Upper lobe of left lung (tissue), 6 donors: ENCODE measurements around the gene TCHP. TPM values are rescaled to one million over a fixed set of nuclear protein-coding genes. Genes with fewer than 3 reads are reported as not detected.
A peak's percentile ranks its signal among the peaks of the same experiment; 100 is the strongest.
"Not testable (repeated sequence)": the region's sequence is repeated elsewhere in the genome, so short reads cannot be mapped to it uniquely, and the experiment has no call there.

Experiments used
- ATAC-seq, 2 donors: fragments of 200-7000 bp; cut with Tn5 transposase; one replicate each; pipeline ENCODE4 v1.9.1; 2022; ENCODE audit warnings: mild to moderate bottlenecking in 2 of 2, moderate library complexity in 2 of 2; ENCODE audit not compliant: low FRiP score in 2 of 2
- DNase-seq, 2 donors: peaks; one replicate each; pipeline ENCODE4 v3.0.0-alpha.2; 2019 to 2020
- H3K27ac ChIP-seq, 4 donors: fragments of 200-600 bp; sonication (generic); one replicate each; pipeline ENCODE4 v1.5.1; 2016 to 2019
- H3K27me3 ChIP-seq, 4 donors: fragments of 200-600 bp; sonication (generic); one replicate each; pipeline ENCODE4 v1.5.1; 2017 to 2019
- H3K36me3 ChIP-seq, 4 donors: fragments of 200-600 bp; sonication (generic); one replicate each; pipeline ENCODE4 v1.5.1; 2016 to 2019
- H3K4me1 ChIP-seq, 4 donors: fragments of 200-600 bp; sonication (generic); one replicate each; pipeline ENCODE4 v1.5.1; 2018 to 2019
- H3K4me3 ChIP-seq, 4 donors: fragments of 200-600 bp; sonication (generic); one replicate each; pipeline ENCODE4 v1.5.1; 2017 to 2019; ENCODE audit warnings: mild to moderate bottlenecking in 2 of 4, moderate library complexity in 1 of 4
- H3K9me3 ChIP-seq, 4 donors: fragments of 200-600 bp; sonication (generic); one replicate each; pipeline ENCODE4 v1.5.1; 2018 to 2019
- EP300 ChIP-seq, 4 donors: sonication (generic); formaldehyde crosslinking; IDR thresholded peaks; one replicate each; pipeline ENCODE4 v1.5.1; 2017; ENCODE audit warnings: antibody characterized with exemption in 4 of 4, control low read depth in 2 of 4
- POLR2A ChIP-seq, 4 donors: fragments of 450-650 bp; IDR thresholded peaks; one replicate each; pipeline ENCODE4 v1.5.1; 2016 to 2017; ENCODE audit warnings: antibody characterized with exemption in 4 of 4, mild to moderate bottlenecking in 2 of 4
- POLR2AphosphoS5 ChIP-seq, 2 donors: sonication (generic); formaldehyde crosslinking; IDR thresholded peaks; one replicate each; pipeline ENCODE4 v1.5.1; 2017; ENCODE audit warnings: antibody characterized with exemption in 2 of 2
- WGBS, 2 donors: methylation state at CpG; one replicate each; pipeline ENCODE4 v1.1.5; 2017 to 2018; 5-methylcytosine and 5-hydroxymethylcytosine counted together
- total RNA-seq, 6 donors: library from RNA; depleted of rRNA in 4 of 6; stranded (reverse); fragments of >200 nt in 4 of 6; gene quantifications; one replicate each; pipeline versions ENCODE4 v1.1.0 to v1.2.1, GENCODE V29; 2016 to 2021
- TF ChIP-seq, protein P1 (sequence below), 6 experiments: fragments of 450-650 bp in 4 of 6; fragments of 200-600 bp in 2 of 6; sonication (generic) in 2 of 6; IDR thresholded peaks; one replicate each; pipeline ENCODE4 v1.5.1; 2016 to 2019; ENCODE audit warnings: antibody characterized with exemption in 6 of 6
- donor health status: DM: no; HTN: no; CAD: no; lungs with moderate emphysema.
- donor health status: DM: no; HTN: yes; CAD: no; lungs with severe emphysema.

TCHP gene
- total RNA-seq, 6 donors from 2014 or later = 10.5 to 90.1 (median 29.7) TPM

GRCh38 chr12:109883461-109883860 lies 16.6 kb upstream of the TCHP start:
- 72 to 77% methylated on average over 4 of the region's 4 CpGs for WGBS, 2 donors
- no peaks in the 10 kb centered on the region for H3K27me3 ChIP-seq

GRCh38 chr12:109885616-109886015 lies 14.5 kb upstream of the TCHP start:
- Histone ChIP-seq H3K9me3 (no peaks in the 10 kb centered on the region), H3K4me3 (no peak overlapping the region), H3K27ac (no peak overlapping the region), H3K27me3 (no peaks in the 10 kb centered on the region), H3K36me3 (no peaks in the 10 kb centered on the region), H3K4me1 (peaks cover 10 to 24% (median 18%) of the 10 kb centered on the region in 4 donors)
- WGBS, 2 donors = 73 to 74% methylated on average over 10 of the region's 10 CpGs
- no peak for DNase-seq
- TF ChIP-seq EP300 (IDR thresholded peaks at IDR 0.05) = no peak
- ATAC-seq = no peak

More at GRCh38 chr12:109883461-109883860, 16.6 kb upstream of the TCHP start:
- Histone ChIP-seq H3K9me3 (no peaks in the 10 kb centered on the region), H3K4me1 (peaks cover 19 to 32% (median 27%) of the 10 kb centered on the region in 4 donors), H3K27ac (no peak overlapping the region), H3K4me3 (no peak overlapping the region), H3K36me3 (no peaks in the 10 kb centered on the region)
- TF ChIP-seq EP300 (IDR thresholded peaks at IDR 0.05) (no peak), POLR2AphosphoS5 (IDR thresholded peaks at IDR 0.05) (no peak), POLR2A (IDR thresholded peaks at IDR 0.05) (no peak)
- TF ChIP-seq, protein P1, sequence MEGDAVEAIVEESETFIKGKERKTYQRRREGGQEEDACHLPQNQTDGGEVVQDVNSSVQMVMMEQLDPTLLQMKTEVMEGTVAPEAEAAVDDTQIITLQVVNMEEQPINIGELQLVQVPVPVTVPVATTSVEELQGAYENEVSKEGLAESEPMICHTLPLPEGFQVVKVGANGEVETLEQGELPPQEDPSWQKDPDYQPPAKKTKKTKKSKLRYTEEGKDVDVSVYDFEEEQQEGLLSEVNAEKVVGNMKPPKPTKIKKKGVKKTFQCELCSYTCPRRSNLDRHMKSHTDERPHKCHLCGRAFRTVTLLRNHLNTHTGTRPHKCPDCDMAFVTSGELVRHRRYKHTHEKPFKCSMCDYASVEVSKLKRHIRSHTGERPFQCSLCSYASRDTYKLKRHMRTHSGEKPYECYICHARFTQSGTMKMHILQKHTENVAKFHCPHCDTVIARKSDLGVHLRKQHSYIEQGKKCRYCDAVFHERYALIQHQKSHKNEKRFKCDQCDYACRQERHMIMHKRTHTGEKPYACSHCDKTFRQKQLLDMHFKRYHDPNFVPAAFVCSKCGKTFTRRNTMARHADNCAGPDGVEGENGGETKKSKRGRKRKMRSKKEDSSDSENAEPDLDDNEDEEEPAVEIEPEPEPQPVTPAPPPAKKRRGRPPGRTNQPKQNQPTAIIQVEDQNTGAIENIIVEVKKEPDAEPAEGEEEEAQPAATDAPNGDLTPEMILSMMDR (IDR thresholded peaks at IDR 0.05) = no peak
- DNase-seq (no peak), ATAC-seq (no peak)

- Histone ChIP-seq H3K27me3 (no peaks in the 10 kb centered on the region), H3K4me3 (no peak overlapping the region), H3K27ac (peak overlapping the region; percentile 67 to 77 (median 72)), H3K36me3 (no peaks in the 10 kb centered on the region), H3K9me3 (no peaks in the 10 kb centered on the region), H3K4me1 (peaks cover 4 to 18% (median 12%) of the 10 kb centered on the region in 4 donors)
- DNase-seq (peak in 1 of 2 donors; percentile 45), ATAC-seq (peak; percentile 56 to 92)
- TF ChIP-seq EP300 (IDR thresholded peaks at IDR 0.05) = no peak
- no peak for TF ChIP-seq POLR2A (IDR thresholded peaks at IDR 0.05)
- TF ChIP-seq, protein P1 (IDR thresholded peaks at IDR 0.05) = no peak
- TF ChIP-seq POLR2AphosphoS5 (IDR thresholded peaks at IDR 0.05) = no peak
- 45 to 51% methylated on average over 12 of the region's 12 CpGs for WGBS, 2 donors
Observed at GRCh38 chr12:109888179-109889020, 11.7 kb upstream of the TCHP start.

DNA sequence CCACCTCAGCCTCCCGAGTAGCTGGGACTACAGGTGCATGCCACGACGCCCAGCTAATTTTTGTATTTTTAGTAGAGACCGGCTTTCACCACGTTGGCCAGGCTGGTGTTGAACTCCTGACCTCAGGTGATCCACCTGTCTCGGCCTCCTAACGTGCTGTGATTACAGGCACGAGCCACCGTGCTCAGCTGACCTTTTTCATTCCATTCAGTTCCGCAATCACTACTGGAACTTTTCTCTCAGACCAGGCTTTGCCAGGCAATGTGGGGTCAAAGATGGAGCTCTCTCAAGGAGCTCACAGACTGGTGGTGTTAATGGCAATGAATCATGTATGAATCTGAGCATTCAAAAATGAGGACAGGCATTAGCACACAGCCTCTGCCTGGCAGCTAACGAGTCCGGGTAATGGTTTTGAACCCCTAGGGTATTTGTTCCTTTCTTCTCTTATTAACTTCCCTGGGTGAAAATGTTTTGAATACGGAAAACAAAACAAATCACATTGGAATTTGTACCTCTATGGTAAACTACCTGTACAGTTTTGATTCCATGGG lies 9.4 kb upstream of the TCHP start:
- no peaks in the 10 kb centered on the region for H3K9me3 ChIP-seq
- DNase-seq = no peak

DNA sequence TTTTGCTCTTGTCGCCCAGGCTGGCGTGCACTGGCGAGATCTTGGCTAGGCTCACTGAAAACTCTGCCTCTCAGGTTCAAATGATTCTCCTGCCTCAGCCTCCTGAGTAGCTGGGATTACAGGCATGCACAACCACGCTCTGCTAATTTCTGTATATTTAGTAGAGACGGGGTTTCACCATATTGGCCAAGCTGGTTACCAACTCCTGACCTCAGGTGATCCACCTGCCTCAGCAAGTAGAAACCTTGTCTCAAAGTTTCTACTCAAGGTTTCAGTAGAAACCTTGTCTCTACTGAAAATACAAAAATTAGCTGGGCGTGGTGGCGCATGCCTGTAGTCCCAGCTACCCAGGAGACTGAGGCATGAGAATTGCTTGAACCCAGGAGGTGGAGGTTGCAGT lies 8.3 kb upstream of the TCHP start:
- peaks cover 4 to 18% (median 12%) of the 10 kb centered on the region in 4 donors for H3K4me1 ChIP-seq
- not testable (repeated sequence) for H3K9me3 ChIP-seq, H3K36me3 ChIP-seq, H3K4me3 ChIP-seq, H3K27me3 ChIP-seq, H3K27ac ChIP-seq, ATAC-seq, DNase-seq
- WGBS, 2 donors = 91 to 98% methylated on average over 7 of the region's 7 CpGs

More for the DNA sequence above, 9.4 kb upstream of the TCHP start:
- no peak overlapping the region for H3K27ac ChIP-seq
- TF ChIP-seq POLR2AphosphoS5 (IDR thresholded peaks at IDR 0.05) (no peak), EP300 (IDR thresholded peaks at IDR 0.05) (no peak), POLR2A (IDR thresholded peaks at IDR 0.05) (no peak)
- TF ChIP-seq, protein P1 (IDR thresholded peaks at IDR 0.05) = no peak
- ATAC-seq = no peak
- no peaks in the 10 kb centered on the region for H3K36me3 ChIP-seq
- WGBS, 2 donors = 82 to 85% methylated on average over 13 of the region's 13 CpGs
- peaks cover 4 to 18% (median 12%) of the 10 kb centered on the region in 4 donors for H3K4me1 ChIP-seq
- no peaks in the 10 kb centered on the region for H3K27me3 ChIP-seq
- H3K4me3 ChIP-seq = no peak overlapping the region
